ENCODE results near the gene GPR137. TPM values are rescaled to one million over a fixed set of nuclear protein-coding genes. Genes with fewer than 3 reads are reported as not detected.
A peak's percentile ranks its signal among the peaks of the same experiment; 100 is the strongest.
"Not testable (repeated sequence)": the region's sequence is repeated elsewhere in the genome, so short reads cannot be mapped to it uniquely, and the experiment has no call there.

GPR137 gene
- total RNA-seq, 1 donor from 2014 or later, result 24.8 TPM

GRCh38 chr11:64314805-64315561 is 29.3 kb downstream of the GPR137 start:
- no peak for DNase-seq (ENCODE audit: low read depth)
- no peak overlapping the region for H3K4me3 ChIP-seq (ENCODE audit: low read depth, low read length)
- TF ChIP-seq CTCF (conservative IDR thresholded peaks at IDR 0.05; ENCODE audit: low read depth, low read length), result no peak

GRCh38 chr11:64315667-64316526 is 30.2 kb downstream of the GPR137 start:
- not testable (repeated sequence) for DNase-seq (ENCODE audit: low read depth); H3K4me3 ChIP-seq (ENCODE audit: low read depth, low read length)

GRCh38 chr11:64316672-64317324 is 31.1 kb downstream of the GPR137 start:
- H3K4me3 ChIP-seq (ENCODE audit: low read depth, low read length), result peak overlapping the region; percentile 97
- no peak for DNase-seq (ENCODE audit: low read depth)
- peak; percentile 42 for TF ChIP-seq CTCF (conservative IDR thresholded peaks at IDR 0.05; ENCODE audit: low read depth, low read length)

- DNase-seq (ENCODE audit: low read depth), result peak; percentile 98
- peak within 1 kb of the TSS; percentile 97 for H3K4me3 ChIP-seq (ENCODE audit: low read depth, low read length)
- no peak for TF ChIP-seq CTCF (conservative IDR thresholded peaks at IDR 0.05; ENCODE audit: low read depth, low read length)
Measured at GRCh38 chr11:64317325-64317960, 31.8 kb downstream of the GPR137 start, which contains the start of gene TRMT112. TSS of gene TRMT112 (minus strand) at chr11:64317559. CDS start at chr11:64317526, 33 bp downstream.

GRCh38 chr11:64317961-64318765 is 32.5 kb downstream of the GPR137 start, which contains the start of gene PRDX5:
TSS of gene PRDX5 (plus strand) at chr11:64318121. CDS start at chr11:64318216, 95 bp downstream.
- H3K4me3 ChIP-seq (ENCODE audit: low read depth, low read length), result peak within 1 kb of the TSS; percentile 97
- DNase-seq (ENCODE audit: low read depth), result peak; percentile 86
- peak; percentile 25 for TF ChIP-seq CTCF (conservative IDR thresholded peaks at IDR 0.05; ENCODE audit: low read depth, low read length)

GRCh38 chr11:64318766-64319761 is 33.4 kb downstream of the GPR137 start:
- no peak for TF ChIP-seq CTCF (conservative IDR thresholded peaks at IDR 0.05; ENCODE audit: low read depth, low read length)
- DNase-seq (ENCODE audit: low read depth), result no peak

More at GRCh38 chr11:64318766-64319761, 33.4 kb downstream of the GPR137 start:
- H3K4me3 ChIP-seq (ENCODE audit: low read depth, low read length), result peak overlapping the region; percentile 97
